Esophagus muscularis mucosa (tissue), 3 donors: Measurements from ENCODE around the gene MLF1.

Experiments used
- POLR2A ChIP-seq: fragments of 450-650 bp; IDR thresholded peaks from one replicate; pipeline ENCODE4 v1.6.1; 2017; ENCODE audit warnings: antibody characterized with exemption, moderate library complexity, mild to moderate bottlenecking, low read depth
- POLR2AphosphoS5 ChIP-seq, 2 donors: sonication (generic); formaldehyde crosslinking; IDR thresholded peaks; one replicate each; pipeline ENCODE4 v1.6.1; 2017; ENCODE audit warnings: antibody characterized with exemption in 2 of 2
- TF ChIP-seq, protein P1 (sequence below), 3 experiments: fragments of 200-600 bp in 2 of 3; fragments of 450-650 bp in 1 of 3; sonication (generic) in 2 of 3; IDR thresholded peaks; one replicate each; pipeline ENCODE4 v1.5.1; 2017 to 2019; ENCODE audit warnings: antibody characterized with exemption in 3 of 3, mild to moderate bottlenecking in 2 of 3, moderate library complexity in 1 of 3

DNA sequence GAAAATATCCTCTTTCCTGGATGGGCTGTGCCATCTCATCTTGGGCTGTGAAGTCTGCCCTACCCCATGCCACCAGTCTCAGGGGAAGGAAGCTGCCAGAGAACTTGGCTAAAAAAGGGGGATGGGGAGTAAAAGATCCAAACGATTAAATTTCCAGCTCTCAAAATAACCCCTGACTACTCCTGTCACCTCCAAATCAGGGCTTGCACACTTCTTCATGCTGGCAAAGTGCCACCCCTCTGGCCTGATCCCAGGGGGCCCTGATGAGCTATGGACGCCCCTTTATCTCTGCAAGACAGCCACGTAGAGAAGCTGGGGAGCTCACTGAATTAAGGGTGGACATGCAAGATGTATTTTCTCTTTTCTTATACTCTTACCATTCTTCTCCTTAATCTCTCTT lies 1.2 kb upstream of the MLF1 start:
- TF ChIP-seq, protein P1, sequence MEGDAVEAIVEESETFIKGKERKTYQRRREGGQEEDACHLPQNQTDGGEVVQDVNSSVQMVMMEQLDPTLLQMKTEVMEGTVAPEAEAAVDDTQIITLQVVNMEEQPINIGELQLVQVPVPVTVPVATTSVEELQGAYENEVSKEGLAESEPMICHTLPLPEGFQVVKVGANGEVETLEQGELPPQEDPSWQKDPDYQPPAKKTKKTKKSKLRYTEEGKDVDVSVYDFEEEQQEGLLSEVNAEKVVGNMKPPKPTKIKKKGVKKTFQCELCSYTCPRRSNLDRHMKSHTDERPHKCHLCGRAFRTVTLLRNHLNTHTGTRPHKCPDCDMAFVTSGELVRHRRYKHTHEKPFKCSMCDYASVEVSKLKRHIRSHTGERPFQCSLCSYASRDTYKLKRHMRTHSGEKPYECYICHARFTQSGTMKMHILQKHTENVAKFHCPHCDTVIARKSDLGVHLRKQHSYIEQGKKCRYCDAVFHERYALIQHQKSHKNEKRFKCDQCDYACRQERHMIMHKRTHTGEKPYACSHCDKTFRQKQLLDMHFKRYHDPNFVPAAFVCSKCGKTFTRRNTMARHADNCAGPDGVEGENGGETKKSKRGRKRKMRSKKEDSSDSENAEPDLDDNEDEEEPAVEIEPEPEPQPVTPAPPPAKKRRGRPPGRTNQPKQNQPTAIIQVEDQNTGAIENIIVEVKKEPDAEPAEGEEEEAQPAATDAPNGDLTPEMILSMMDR (IDR thresholded peaks at IDR 0.05): no peak
- TF ChIP-seq POLR2A: no peak
- TF ChIP-seq POLR2AphosphoS5 (IDR thresholded peaks at IDR 0.05): no peak
